Esophagus muscularis mucosa (tissue), 4 donors: ENCODE data around the gene PRODH2.

Source experiments
- CTCF ChIP-seq, 3 experiments: fragments of 200-600 bp in 2 of 3; fragments of 450-650 bp in 1 of 3; sonication (generic) in 2 of 3; IDR thresholded peaks; one replicate each; pipeline ENCODE4 v1.5.1; 2017 to 2019; ENCODE audit warnings: antibody characterized with exemption in 3 of 3, mild to moderate bottlenecking in 2 of 3, moderate library complexity in 1 of 3
- EP300 ChIP-seq: sonication (generic); formaldehyde crosslinking; IDR thresholded peaks from one replicate; pipeline ENCODE4 v1.6.1; 2017; ENCODE audit warnings: antibody characterized with exemption
- POLR2A ChIP-seq: fragments of 450-650 bp; IDR thresholded peaks from one replicate; pipeline ENCODE4 v1.6.1; 2017; ENCODE audit warnings: antibody characterized with exemption, moderate library complexity, mild to moderate bottlenecking, low read depth
- POLR2AphosphoS5 ChIP-seq, 2 donors: sonication (generic); formaldehyde crosslinking; IDR thresholded peaks; one replicate each; pipeline ENCODE4 v1.6.1; 2017; ENCODE audit warnings: antibody characterized with exemption in 2 of 2

DNA sequence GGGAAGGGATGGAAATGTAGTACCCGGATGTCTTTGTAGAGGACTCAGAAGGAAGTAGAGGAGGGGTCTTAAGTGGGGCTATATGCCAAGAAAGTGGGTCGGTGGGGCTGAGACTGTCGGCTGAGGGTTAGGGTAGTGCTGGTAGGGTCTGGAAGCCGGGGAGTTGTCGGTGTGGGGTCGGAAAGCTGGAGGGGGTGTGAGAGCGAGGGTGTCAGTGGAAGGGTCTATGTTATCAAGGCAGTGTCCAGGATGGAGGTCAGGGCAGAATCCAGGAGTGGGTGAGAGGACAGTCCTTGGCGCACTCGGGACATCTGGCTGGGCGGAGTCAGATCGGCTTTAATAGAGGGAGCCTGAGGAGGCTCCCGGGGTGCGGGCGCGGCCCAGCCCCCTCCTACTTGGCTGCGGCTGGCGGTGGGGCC, 57.5 kb downstream of the PRODH2 start:
- TF ChIP-seq EP300 (no peak), CTCF (IDR thresholded peaks at IDR 0.05) (no peak), POLR2AphosphoS5 (IDR thresholded peaks at IDR 0.05) (no peak), POLR2A (no peak)
